SK-N-SH (cell line): Measurements from ENCODE around the gene USP9Y.

Experiments used
- EP300 ChIP-seq, 2 experiments: IDR thresholded peaks; 2 replicates each; pipeline versions ENCODE4 v1.4.0 to v1.6.1; 2012; ENCODE audit warnings: borderline replicate concordance in 1 of 2, low read depth in 1 of 2, low read length in 1 of 2
- SMC3 ChIP-seq: IDR thresholded peaks from 2 replicates; pipeline ENCODE4 v1.6.1; 2012; ENCODE audit warnings: low read depth, low read length, improper control_type of control experiment
- TF ChIP-seq, protein P1 (sequence below): fragments of 200-600 bp; sonication (generic); IDR thresholded peaks from 2 replicates; pipeline ENCODE4 v1.6.1; 2017; ENCODE audit warnings: antibody characterized with exemption, mild to moderate bottlenecking, moderate library complexity
- TF ChIP-seq, protein P2 (sequence below): IDR thresholded peaks from 2 replicates; pipeline ENCODE4 v1.6.1; 2012; ENCODE audit warnings: mild to moderate bottlenecking, low read depth, low read length, moderate library complexity

DNA sequence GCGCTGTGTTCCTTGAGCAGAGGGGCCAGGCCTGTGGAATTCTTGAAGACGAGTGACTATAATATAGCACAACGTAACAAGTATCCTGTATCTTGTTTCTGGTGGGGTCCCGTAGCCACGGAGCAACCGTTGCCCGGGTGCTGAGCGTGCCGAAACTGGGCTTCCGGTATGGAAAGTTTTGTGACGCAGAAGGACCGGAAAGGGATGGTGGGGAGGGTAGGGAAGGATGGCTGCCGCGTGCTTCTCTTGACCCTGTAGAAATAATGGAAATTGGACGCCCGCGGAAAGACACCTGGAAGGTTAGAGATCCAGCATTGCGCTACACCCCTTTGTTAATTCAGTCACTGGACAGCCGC lies 204.5 kb downstream of the USP9Y start:
- TF ChIP-seq SMC3, result no peak
- TF ChIP-seq, protein P1, sequence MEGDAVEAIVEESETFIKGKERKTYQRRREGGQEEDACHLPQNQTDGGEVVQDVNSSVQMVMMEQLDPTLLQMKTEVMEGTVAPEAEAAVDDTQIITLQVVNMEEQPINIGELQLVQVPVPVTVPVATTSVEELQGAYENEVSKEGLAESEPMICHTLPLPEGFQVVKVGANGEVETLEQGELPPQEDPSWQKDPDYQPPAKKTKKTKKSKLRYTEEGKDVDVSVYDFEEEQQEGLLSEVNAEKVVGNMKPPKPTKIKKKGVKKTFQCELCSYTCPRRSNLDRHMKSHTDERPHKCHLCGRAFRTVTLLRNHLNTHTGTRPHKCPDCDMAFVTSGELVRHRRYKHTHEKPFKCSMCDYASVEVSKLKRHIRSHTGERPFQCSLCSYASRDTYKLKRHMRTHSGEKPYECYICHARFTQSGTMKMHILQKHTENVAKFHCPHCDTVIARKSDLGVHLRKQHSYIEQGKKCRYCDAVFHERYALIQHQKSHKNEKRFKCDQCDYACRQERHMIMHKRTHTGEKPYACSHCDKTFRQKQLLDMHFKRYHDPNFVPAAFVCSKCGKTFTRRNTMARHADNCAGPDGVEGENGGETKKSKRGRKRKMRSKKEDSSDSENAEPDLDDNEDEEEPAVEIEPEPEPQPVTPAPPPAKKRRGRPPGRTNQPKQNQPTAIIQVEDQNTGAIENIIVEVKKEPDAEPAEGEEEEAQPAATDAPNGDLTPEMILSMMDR, result no peak
- TF ChIP-seq, protein P2, sequence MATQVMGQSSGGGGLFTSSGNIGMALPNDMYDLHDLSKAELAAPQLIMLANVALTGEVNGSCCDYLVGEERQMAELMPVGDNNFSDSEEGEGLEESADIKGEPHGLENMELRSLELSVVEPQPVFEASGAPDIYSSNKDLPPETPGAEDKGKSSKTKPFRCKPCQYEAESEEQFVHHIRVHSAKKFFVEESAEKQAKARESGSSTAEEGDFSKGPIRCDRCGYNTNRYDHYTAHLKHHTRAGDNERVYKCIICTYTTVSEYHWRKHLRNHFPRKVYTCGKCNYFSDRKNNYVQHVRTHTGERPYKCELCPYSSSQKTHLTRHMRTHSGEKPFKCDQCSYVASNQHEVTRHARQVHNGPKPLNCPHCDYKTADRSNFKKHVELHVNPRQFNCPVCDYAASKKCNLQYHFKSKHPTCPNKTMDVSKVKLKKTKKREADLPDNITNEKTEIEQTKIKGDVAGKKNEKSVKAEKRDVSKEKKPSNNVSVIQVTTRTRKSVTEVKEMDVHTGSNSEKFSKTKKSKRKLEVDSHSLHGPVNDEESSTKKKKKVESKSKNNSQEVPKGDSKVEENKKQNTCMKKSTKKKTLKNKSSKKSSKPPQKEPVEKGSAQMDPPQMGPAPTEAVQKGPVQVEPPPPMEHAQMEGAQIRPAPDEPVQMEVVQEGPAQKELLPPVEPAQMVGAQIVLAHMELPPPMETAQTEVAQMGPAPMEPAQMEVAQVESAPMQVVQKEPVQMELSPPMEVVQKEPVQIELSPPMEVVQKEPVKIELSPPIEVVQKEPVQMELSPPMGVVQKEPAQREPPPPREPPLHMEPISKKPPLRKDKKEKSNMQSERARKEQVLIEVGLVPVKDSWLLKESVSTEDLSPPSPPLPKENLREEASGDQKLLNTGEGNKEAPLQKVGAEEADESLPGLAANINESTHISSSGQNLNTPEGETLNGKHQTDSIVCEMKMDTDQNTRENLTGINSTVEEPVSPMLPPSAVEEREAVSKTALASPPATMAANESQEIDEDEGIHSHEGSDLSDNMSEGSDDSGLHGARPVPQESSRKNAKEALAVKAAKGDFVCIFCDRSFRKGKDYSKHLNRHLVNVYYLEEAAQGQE, result no peak
- no peak for TF ChIP-seq EP300 (IDR thresholded peaks at IDR 0.05; ENCODE audit: borderline replicate concordance in 1 of 2, low read depth in 1 of 2, low read length in 1 of 2)
